Endodermal cell (in vitro differentiated cells): Measurements from ENCODE around the gene MAP3K4. TPM values are rescaled to one million over a fixed set of nuclear protein-coding genes. Genes with fewer than 3 reads are reported as not detected.

Source experiments
- DNase-seq: peaks from one replicate; pipeline ENCODE4 v3.0.0-alpha.2; 2017
- H3K27ac ChIP-seq: 2 replicates; pipeline ENCODE4 v1.5.1; 2013; ENCODE audit warnings: mild to moderate bottlenecking, low read depth, low read length, moderate library complexity
- H3K27me3 ChIP-seq: 2 replicates; pipeline ENCODE4 v1.6.1; 2013; ENCODE audit warnings: mild to moderate bottlenecking, low read length, moderate library complexity; ENCODE audit not compliant: insufficient read depth, control insufficient read depth, poor library complexity, severe bottlenecking
- H3K36me3 ChIP-seq: 2 replicates; pipeline ENCODE4 v1.7.0; 2013; ENCODE audit warnings: mild to moderate bottlenecking, low read length, moderate library complexity; ENCODE audit not compliant: control insufficient read depth, insufficient read depth
- H3K4me1 ChIP-seq: one replicate; pipeline ENCODE4 v1.7.0; 2013; ENCODE audit warnings: low read length; ENCODE audit not compliant: control insufficient read depth, insufficient read depth
- H3K4me3 ChIP-seq: 2 replicates; pipeline ENCODE4 v1.5.1; 2013; ENCODE audit warnings: mild to moderate bottlenecking, low read length, moderate library complexity
- H3K9ac ChIP-seq: 2 replicates; pipeline ENCODE4 v1.6.1; 2013; ENCODE audit warnings: mild to moderate bottlenecking, low read length, moderate library complexity; ENCODE audit not compliant: poor library complexity, severe bottlenecking; ENCODE audit errors: extremely low read depth
- H3K9me3 ChIP-seq: 2 replicates; pipeline ENCODE4 v1.6.1; 2013; ENCODE audit warnings: mild to moderate bottlenecking, low read length, moderate library complexity; ENCODE audit not compliant: control insufficient read depth
- H3K27ac Mint-ChIP-seq: 2 replicates; pipeline ENCODE4 v1.8.0; 2020; ENCODE audit warnings: mixed read lengths
- H3K27me3 Mint-ChIP-seq: 2 replicates; pipeline ENCODE4 v1.8.0; 2021; ENCODE audit warnings: mild to moderate bottlenecking, mixed read lengths; ENCODE audit not compliant: insufficient read depth
- H3K36me3 Mint-ChIP-seq: 2 replicates; pipeline ENCODE4 v1.8.0; 2020; ENCODE audit warnings: low read depth, mixed read lengths
- H3K4me1 Mint-ChIP-seq: 2 replicates; pipeline ENCODE4 v1.8.0; 2020; ENCODE audit warnings: mixed read lengths
- H3K4me3 Mint-ChIP-seq: 2 replicates; pipeline ENCODE4 v1.8.0; 2020; ENCODE audit warnings: mild to moderate bottlenecking, moderate library complexity, mixed read lengths
- H3K9me3 Mint-ChIP-seq: 2 replicates; pipeline ENCODE4 v1.8.0; 2020; ENCODE audit warnings: mild to moderate bottlenecking, mixed read lengths
- CTCF ChIP-seq: fragments of 200-600 bp; sonication (generic); conservative IDR thresholded peaks from 2 replicates; pipeline ENCODE4 v1.5.0; 2021; ENCODE audit warnings: antibody characterized with exemption, mild to moderate bottlenecking
- WGBS, 2 experiments: methylation state at CpG; one replicate each; pipeline versions ENCODE4 v1.1.5 to v1.1.7; 2013; ENCODE audit warnings: missing lambda C conversion rate in 2 of 2, mixed read lengths in 1 of 2; ENCODE audit not compliant: insufficient coverage in 1 of 2, insufficient read length in 1 of 2; 5-methylcytosine and 5-hydroxymethylcytosine counted together
- total RNA-seq, 2 donors: library from RNA; stranded (reverse); fragmentation: NEBNext Ultra II Directional in 1 of 2; extraction: Animal tissue kit (Norgen Biotek cat#: 25700) in 1 of 2; gene quantifications; 2 replicates in 1 of 2; 3 replicates in 1 of 2; pipeline ENCODE4 v1.2.1, GENCODE V29; 2021

The MAP3K4 gene
- total RNA-seq, 2 donors from 2014 or later = 82.8 to 105 TPM

- no peak for TF ChIP-seq CTCF
- no peaks in the 10 kb centered on the region for H3K9me3 ChIP-seq
- no peaks in the 10 kb centered on the region for H3K27me3 ChIP-seq
- WGBS, 2 experiments = 79 to 97% methylated on average over 4 to 12 of the region's 12 CpGs
- DNase-seq = peak; percentile 62
- Mint-ChIP-seq H3K9me3 (no peaks in the 10 kb centered on the region), H3K4me3 (no peak overlapping the region), H3K4me1 (peaks cover 11% of the 10 kb centered on the region), H3K36me3 (peaks cover 21% of the 10 kb centered on the region), H3K27ac (no peak overlapping the region), H3K27me3 (no peaks in the 10 kb centered on the region)
- H3K27ac ChIP-seq = no peak overlapping the region
- no peaks in the 10 kb centered on the region for H3K4me1 ChIP-seq
- no peak overlapping the region for H3K4me3 ChIP-seq
- no peak overlapping the region for H3K9ac ChIP-seq
- H3K36me3 ChIP-seq = peaks cover 35% of the 10 kb centered on the region
These were observed 45.9 kb upstream of the MAP3K4 start for GRCh38 chr6:160945516-160946177.

- WGBS, 2 experiments = 100% methylated on average over 2 of the region's 2 CpGs; no CpG with 5 or more reads in 1 of the 2 experiments
- Mint-ChIP-seq H3K4me3 (no peak overlapping the region), H3K27ac (no peak overlapping the region), H3K27me3 (no peaks in the 10 kb centered on the region), H3K9me3 (no peaks in the 10 kb centered on the region), H3K4me1 (peaks cover 16% of the 10 kb centered on the region), H3K36me3 (peaks cover 2% of the 10 kb centered on the region)
- Histone ChIP-seq H3K36me3 (no peaks in the 10 kb centered on the region), H3K4me3 (no peak overlapping the region), H3K27me3 (no peaks in the 10 kb centered on the region), H3K4me1 (no peaks in the 10 kb centered on the region), H3K9ac (no peak overlapping the region), H3K27ac (no peak overlapping the region), H3K9me3 (no peaks in the 10 kb centered on the region)
- no peak for DNase-seq
- no peak for TF ChIP-seq CTCF
These were observed 42.0 kb upstream of the MAP3K4 start for GRCh38 chr6:160949531-160949930.

DNA sequence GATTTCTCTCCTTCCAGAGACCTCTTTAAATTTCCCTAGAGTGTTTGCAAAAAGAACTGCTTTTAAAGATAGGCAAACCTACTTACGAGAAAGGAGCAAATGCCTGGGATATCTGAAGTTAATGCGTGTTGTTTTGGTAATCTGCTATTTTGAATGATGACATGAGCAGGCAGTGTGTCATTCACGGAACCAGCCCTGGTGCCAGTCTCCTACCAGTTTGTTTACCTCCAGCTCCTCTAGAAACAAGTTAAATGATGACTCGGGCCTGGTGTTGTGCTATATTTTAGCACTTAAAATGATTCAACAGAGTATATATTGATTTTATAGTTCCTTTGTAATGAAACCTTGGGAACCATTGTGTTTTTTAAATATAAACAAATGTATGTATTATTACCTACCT lies 41.1 kb upstream of the MAP3K4 start:
- Histone ChIP-seq H3K9me3 (no peaks in the 10 kb centered on the region), H3K27ac (no peak overlapping the region), H3K4me1 (no peaks in the 10 kb centered on the region), H3K36me3 (no peaks in the 10 kb centered on the region), H3K4me3 (no peak overlapping the region), H3K27me3 (no peaks in the 10 kb centered on the region), H3K9ac (no peak overlapping the region)
- H3K4me3 Mint-ChIP-seq = no peak overlapping the region
- no peak for DNase-seq
- H3K9me3 Mint-ChIP-seq = no peaks in the 10 kb centered on the region
- TF ChIP-seq CTCF = no peak
- WGBS, 2 experiments = 78 to 81% methylated on average over 2 to 4 of the region's 4 CpGs
- H3K4me1 Mint-ChIP-seq = peaks cover 19% of the 10 kb centered on the region
- H3K36me3 Mint-ChIP-seq = peaks cover 2% of the 10 kb centered on the region
- no peaks in the 10 kb centered on the region for H3K27me3 Mint-ChIP-seq
- H3K27ac Mint-ChIP-seq = no peak overlapping the region
